GM18858 (cell line): Measurements from ENCODE around the gene TTC38.

ENCODE experiments used
- ATAC-seq: cut with Tn5 transposase; IDR thresholded peaks from one replicate; pipeline ENCODE4 v1.9.1; 2021; ENCODE audit not compliant: unreplicated experiment

Gene TTC38

DNA sequence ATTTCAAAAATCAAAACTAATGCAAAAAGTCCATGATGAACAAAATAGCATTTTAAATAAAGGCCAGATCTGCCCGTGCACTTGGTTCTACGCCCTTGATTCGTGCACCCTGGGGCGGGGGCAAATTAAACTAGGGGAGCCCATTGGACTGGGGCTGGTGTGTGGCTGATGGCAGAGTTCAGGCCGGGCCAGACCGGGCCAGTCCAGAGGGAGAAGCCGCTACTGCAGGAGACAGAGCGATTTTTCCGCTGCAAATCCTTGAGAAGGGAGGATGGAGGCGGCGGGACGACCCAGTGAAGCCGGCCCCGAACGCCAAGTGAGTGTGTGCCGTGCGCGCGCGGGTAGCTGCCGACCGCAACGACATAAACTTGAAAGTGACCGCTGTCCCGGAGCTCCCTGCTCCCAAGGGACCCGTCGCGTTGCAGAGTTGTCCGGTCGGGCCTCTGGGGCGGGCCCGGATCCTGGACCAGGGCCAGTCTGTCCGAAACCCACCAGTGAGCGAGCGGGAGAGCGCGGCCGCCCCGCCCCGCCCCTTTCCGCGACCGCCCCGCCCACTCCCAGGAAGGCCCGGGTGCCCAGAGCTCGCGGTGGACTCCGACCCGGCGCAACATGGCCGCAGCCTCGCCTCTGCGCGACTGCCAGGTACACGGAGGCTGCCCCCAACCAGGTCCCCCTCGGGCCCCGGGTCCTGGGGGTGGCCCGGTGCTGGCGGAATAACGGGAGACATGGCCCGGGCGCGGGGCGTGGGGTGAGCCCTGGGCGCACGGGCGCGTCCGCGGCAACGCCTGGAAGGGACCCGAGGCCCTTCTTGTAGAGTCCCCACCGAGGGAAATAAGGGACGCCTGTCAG lies at the start of gene TTC38:
Gene TTC38, plus strand, starts transcription at position 578 of the 849 bp plus-strand sequence. Its CDS starts 32 bp downstream, at position 610.
- ATAC-seq = no peak

DNA sequence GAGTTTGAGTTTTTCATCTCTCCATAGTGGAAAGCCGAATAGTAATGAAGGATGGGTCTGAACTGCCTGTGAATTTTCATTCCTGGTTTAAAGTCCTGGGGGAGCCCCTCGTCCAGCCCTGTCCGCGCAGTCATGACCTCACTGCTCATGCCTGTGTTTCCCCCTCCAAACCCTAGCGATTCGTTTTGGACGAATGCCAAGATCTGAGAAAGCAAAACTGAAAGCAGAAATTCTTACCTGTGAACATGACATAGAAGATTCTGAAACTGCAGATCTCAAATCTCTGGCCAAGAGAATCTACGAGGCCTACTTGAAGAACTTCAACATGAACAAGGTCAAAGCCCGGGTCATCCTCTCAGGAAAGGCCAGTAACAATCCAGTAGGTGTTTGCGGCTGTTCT lies 48.2 kb upstream of the TTC38 start:
- no peak for ATAC-seq

DNA sequence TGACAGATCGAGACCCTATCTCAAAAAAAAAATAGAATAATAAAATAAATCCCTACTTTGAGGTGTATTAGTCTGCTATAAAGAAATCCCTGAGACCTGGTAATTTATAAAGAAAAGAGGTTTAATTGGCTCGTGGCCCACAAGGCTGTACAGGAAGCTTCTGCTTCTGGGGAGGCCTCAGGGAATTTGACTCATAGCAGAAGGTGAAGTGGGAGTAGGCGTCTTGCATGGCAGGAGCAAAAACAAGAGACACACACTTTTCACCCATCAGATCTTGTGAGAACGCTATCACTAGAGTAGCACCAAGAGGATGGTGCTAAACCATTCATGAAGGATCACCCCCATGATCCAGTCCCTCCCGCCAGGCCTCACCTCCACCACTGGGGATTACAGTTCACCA lies 46.9 kb upstream of the TTC38 start:
- no peak for ATAC-seq

DNA sequence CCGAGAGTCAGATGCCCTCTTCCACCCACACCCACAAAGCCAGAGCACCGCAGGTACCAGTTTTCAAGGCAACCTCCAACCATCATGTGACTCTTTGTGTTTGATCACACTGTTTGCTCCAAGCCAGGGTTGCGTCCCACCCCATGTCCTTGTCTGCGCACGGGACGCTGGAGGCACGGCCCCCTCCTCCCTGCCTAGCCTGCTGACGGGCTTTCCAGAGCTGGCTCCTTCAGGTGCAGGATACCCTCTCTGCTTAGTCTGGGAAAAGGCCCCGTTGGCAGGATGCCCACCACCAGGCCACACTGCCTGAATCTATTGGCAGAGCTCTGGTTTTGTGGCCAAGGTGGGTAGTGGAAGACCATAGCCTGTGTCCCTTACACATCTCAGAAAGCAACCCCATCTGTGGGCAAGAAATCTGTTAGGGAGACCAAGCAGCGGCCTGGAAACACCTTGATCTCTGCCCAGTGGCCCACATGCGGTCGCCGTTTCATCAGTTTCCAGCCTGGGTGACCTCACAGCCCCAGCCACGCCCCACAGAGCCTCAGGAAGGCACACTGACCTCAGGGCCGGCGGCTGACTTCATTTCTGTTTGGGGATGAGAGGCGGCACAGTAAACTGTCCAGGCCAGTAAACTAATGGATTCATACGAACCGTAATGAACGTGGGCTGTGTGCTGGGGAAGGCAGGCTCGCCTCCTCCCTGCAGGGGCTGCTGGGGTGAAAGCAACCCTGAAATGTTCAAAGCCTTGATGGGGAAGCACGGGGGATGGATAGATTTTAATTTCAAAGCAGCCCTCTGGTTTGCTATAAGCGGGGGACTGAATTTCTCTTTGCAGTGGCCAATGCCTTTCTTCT lies 43.5 kb upstream of the TTC38 start:
- no peak for ATAC-seq

DNA sequence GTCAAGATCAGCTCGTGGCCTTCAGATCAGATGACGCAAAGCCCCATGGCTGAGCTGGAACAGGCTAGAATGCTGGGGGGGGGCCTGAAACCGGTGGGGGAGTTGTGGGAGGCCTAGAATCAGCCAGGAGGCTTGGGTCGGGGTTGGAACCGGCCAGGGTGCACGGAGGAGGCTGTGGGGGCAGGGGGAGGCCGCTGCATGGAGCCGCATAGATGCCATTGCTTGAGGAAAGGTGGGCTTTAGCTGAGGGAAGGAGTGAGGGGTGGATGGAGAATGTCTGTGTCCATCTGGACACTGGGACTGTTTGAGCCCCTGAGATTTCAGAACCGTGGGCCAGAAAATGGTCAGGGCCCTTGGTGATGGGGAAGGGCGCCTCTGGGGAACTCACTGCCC lies 42.9 kb upstream of the TTC38 start:
- ATAC-seq = no peak

DNA sequence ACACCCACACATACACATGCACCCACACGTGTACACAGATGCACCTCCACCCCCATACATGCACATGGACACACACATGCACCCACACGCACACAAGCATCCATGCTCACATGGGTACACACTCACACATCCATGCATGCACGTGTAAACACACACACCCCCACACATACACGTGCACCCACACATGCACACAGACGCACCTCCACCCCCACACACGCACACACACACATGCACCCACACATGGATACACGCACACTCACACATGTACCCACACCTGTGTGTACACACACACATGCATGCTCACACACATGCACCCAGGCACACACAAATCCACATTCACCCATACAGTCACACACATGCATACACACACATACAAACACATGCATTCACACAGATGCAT lies 42.2 kb upstream of the TTC38 start:
- ATAC-seq = no peak

DNA sequence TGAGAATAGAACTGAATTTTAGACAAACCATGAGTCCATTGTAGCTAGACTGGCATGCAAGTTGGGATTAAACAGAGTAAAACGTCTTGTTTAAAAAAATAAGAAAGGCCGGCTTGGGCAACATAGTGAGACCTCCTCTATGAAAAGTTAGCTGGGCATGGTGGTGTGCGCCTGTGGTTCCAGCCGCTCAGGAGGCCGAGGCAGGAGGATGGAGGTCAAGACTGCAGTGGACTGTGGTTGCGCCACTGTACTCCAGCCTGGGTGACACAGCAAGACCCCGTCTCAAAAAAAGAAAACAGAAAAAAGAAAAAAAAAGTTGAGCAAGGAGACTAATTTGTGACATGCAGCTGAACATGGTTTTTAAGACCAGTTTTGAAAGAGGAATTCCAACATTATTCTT lies 41.2 kb upstream of the TTC38 start:
- ATAC-seq = no peak

DNA sequence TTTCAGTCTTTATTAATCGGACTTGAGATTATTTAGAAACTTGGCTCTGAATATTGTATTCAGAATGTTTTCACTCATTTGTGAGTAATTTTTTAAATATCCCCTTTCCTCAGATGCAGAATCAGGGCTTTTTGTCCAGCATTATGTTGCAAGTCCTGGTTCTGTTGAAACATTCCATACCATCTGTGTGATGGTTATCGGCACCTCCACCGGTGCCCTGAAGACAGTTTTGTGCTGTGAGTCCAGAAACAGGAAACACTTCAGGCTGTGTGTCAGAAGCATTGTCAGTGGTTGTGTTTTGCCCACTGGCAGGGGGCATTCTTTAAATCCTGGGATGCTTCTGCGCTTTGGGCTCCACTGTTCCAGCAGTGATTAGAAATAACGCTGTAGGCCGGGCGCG lies 38.1 kb upstream of the TTC38 start:
- no peak for ATAC-seq

DNA sequence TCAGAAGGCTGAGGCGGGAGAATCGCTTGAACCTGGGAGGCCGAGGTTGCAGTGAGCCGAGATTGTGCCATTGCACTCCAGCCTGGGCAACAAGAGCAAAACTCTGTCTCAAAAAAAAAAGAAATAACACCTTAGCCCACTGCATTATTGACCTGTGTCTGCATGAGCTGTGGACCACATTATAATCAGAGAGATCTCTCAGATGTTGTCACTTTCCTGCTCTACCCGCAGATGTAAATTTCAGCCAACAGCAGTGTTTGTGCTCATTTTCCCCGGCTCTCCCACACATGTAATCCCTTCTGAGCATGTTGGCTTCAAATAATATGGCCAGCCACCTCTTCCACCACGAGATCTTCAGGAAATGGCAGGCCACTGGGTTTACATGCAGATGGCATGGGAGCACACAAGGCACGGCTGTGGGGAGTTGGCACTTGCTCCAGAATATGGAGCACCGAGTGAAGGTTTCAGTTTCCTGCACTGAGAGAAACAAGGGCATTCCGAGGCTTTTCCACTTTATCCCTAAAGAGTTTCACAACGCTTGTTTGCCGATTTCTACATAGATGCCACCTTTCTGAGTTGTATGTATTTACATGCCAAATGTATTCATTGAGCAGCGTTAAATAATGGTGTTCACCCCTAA lies 37.4 kb upstream of the TTC38 start:
- no peak for ATAC-seq

DNA sequence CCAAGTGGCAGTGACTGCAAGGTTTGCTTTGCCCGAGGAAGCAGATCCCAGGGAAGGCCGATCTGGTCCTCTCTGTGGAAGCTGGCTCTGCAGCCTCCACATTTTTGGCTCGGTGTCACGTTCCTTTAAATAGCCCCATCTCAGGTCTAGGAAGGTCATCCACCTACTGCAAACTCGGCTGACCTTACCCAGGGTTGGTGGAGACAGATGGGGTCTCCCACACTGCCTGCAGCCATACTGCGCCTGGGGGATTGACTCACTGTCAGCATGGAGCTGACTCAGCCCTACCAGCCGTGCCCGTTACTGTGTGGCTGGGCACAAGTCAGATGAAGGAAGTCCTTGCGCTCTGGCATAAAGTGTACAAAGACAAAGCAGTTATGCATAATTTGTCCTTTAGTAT lies 34.6 kb upstream of the TTC38 start:
- ATAC-seq = no peak

DNA sequence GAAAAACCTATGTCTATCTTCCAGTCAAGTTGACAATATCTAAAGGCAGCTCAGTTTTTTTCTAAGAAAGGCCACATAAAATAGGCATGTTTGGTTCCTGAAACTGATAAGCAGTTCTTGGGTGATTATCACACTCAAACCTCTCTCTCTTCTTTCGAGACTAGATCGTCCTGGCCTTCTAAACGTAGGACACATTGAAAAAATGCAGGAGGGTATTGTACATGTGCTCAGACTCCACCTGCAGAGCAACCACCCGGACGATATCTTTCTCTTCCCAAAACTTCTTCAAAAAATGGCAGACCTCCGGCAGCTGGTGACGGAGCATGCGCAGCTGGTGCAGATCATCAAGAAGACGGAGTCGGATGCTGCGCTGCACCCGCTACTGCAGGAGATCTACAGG lies 32.8 kb upstream of the TTC38 start:
- ATAC-seq = no peak

DNA sequence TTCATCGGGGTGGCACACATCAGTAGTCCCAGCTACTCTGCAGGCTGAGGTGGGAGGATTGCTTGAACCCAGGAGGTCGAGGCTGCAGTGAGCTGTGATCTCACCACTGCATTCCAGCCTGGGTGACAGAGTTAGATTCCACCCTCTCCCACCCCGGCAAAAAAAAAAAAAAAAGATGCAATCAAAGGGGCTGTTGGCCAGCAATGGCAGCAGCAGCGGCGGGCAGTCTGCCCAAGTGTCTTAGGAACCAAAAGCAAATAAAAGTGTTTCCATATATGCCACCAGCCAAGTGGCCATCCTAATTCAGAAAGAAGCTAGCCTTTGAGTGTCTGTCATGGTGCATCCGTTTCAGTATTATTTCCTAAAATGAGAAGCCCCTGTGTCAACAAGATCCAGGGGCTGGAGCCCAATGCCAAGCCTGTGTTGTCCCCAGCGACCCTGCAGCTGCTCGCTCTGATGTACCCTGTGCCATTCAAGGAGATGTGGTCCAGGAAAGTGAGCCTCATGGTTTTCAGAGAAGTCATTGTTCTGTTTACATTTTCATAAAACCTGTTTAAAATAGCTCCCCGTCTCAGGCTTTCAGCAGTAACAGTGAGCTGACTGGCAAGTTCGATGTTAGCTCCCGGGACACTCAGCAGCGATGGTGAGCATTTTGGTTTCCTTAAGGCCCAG lies 30.2 kb upstream of the TTC38 start:
- ATAC-seq = no peak

DNA sequence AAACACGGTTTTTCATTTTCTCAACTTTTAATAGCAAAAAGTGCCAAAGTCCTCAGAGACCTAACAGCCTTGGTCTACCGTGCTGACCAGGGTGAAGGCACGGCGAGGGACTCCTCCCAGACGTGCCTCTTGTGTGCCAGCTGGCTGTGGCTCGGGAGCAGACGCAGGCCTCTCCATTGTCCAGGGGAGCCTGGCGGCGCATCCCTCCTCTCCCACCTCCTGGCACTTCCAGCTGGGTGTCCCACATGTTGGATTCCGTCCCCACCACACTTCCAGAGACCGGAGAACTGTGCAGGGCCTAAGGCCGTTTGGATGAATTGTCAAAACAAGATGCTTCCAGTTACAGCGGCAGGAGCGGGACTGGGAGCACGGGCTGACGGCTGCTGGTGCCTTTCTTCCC lies 29.3 kb upstream of the TTC38 start:
- ATAC-seq = no peak

DNA sequence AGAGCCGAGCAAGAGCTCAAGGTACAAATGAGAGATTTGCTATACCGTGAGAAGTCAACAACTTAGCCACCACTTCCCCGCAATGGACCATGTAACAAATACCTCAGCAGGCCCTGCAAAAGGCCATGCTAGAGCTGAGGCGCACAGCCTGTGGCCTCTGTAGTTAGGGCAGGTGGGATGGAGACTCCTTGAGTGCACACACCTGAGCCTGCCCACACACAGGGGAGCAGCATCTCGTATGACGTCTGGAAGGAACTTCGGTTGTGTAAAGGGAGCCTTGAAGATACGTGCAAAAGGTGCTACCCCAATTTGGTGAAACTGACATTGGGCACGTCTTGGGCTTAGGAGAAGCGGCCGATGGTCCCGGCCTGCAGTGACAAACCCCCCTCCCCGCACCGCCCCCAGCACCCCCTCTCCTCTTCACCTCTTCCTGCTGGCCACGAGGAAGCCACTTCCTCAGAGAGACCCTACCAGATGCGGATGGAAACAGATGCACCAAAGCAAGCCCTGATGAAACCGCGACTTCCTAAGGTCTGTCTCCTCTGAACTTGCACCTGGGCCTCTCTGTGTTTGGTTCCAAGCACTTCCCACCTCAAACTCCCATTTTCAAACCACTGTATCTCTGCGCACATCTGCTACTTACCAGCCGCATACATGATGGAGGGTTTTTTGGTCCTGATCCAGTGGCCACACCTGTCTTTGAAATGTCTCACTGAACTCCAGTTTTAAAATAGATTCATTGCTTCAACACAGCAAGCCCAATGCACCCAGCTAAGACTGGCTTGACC lies 28.4 kb upstream of the TTC38 start:
- ATAC-seq = no peak

DNA sequence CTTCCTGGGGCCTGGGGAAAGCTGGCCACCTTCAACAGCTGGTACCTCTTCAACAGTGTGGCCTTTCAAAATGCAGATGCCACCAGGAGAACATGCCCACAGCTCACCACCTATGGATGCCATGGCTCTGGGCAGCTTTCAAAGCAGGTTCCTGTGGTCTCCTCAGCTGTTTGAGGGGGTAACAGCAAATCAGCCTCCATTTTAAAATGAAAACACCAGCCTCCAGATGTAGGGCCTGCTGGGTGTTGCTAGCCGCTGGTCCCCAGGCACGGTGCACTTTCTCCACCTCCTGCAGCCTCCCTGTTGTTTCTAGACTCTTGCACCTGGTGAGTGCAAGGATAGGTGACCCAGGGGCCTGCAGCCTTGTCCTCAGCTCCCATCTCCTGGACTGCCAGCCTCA lies 27.7 kb upstream of the TTC38 start:
- no peak for ATAC-seq

DNA sequence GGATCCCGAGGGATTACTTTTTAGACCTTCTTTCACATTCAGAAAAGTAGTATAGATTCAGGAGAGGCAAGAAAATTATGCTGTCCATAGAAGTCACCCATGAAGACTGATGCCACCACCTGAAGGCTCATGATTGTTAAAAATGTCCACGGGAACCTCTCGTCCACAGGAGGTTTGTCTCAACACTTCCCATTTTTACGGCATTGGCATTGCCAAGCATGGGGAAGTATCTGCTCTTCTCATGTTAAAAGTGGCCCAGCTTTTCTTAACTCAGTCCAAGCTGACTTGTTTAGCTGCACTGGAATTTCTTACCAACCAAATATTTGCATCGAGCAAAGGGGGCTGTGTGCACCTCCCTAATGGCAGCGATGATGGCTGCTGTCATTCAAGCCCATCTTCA lies 27.3 kb upstream of the TTC38 start:
- ATAC-seq = no peak

DNA sequence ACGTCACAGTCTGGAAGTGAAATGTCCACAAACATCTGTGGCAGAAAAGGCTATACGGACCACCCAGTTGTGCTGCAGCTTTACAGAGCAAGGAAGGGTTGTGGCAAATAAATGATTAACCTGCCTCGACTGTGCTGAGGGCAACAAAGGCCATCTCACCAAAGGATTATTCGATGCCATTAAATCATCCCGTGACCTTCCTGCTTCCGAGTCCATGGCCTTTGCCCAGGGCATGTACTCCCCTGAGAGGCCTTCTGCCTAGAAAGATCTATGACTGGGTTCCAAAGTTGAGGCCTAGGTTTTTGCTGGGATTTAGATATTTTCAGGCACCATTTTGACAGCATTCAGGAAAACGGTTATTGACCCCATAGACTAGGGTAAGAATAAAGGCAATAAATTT lies 26.9 kb upstream of the TTC38 start:
- ATAC-seq = no peak

DNA sequence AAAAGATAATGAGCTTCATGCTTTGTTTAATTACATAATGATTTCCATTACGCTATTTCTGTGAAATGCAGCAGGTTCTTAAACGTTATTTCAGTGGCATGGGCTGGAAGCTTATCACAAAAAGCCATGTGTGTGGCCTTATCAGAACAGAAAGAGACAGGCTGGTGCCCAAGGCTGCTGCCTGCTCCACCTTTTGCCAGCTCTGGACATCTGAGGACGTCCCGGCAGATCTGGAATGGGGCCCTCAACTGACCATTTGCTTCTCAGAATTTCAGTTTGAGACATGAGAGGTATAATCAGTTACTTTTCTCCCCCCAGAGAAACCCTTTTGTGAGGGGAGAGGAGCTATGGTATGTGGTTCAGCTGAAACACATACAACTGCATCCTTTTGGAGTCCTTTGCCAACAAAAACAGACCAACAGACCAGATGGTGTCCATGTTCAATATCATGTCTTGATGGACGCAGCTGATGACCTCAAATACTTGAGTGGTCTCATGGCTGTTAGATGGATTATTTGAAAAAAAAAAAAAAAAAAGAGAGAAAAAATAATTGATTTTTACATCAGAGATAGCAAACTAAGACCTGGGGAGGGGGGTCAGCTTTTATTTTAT lies 26.3 kb upstream of the TTC38 start:
- ATAC-seq = no peak

DNA sequence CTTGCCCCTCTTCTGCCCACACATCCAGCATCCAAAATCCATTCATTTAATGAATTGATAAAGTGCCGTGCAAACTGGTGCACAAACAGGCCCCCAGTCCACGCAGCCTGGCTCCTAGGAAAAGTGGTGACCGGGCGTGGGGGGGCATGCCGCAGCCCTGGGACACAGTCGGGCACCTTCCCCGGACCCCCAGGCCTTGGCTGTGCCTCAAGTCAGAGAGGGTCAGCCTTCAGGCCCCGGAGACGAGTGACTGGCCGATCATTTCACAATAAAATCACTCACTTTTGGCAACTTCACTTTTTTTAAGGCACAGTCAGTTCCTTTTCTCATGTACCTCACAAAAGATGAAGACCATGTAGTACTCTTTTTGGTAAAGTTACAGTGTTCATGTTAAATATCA lies 25.7 kb upstream of the TTC38 start:
- ATAC-seq = no peak

DNA sequence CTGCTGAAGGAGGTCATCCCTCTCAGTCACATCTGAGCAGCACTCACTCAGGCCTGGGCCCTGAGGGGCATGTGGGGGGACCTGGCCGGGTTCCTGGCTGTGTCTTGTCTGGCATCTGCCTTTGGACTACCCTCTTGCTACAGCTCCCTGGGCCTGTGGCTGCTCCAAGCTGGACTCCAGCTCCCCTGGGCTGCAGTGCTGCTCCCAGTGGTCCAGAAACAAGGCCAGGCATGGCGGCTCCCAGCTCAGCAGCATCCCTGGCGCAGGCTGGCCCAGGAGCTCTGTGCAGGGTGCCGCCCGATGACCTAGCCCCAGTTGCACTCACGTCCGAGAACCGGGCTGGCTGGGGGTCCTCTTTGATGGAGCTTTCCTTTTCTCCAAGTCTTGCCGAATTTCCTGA lies 23.0 kb upstream of the TTC38 start:
- ATAC-seq = no peak
